GM12875 (cell line): Measurements from ENCODE around the gene ERLIN1.

Experiments
- H3K4me3 ChIP-seq: one replicate; pipeline ENCODE4 v1.5.1; 2011; ENCODE audit warnings: low read depth, low read length, control low read depth
- CTCF ChIP-seq: IDR thresholded peaks from 2 replicates; pipeline ENCODE4 v1.5.1; 2011; ENCODE audit warnings: low read depth, mild to moderate bottlenecking, control low read depth, inconsistent platforms, low read length, moderate library complexity, borderline replicate concordance; ENCODE audit not compliant: insufficient read depth

ERLIN1 gene

DNA sequence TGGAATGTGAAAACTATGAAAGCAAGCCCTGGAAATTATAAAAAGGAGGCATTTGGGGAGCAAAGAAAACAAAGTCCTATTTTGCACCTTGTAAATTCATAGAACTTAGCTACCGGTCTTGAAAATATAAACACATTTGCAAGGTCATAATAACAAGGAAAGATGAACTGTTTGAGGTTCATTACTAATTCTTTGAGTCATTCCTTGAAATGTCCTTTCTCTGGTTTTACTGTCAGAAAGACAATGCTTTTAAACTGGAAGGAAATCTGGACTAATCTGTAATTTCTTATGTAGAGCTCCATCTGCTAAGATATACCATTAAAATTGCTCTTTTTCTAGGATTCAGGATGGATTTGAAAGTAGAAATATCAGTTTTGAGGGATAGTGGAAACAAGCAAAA lies 1.4 kb downstream of the ERLIN1 start:
- TF ChIP-seq CTCF: no peak
- peak overlapping the region; percentile 91 for H3K4me3 ChIP-seq

GRCh38 chr10:100183481-100183880 lies 2.3 kb downstream of the ERLIN1 start:
- no peak overlapping the region for H3K4me3 ChIP-seq
- TF ChIP-seq CTCF: no peak

DNA sequence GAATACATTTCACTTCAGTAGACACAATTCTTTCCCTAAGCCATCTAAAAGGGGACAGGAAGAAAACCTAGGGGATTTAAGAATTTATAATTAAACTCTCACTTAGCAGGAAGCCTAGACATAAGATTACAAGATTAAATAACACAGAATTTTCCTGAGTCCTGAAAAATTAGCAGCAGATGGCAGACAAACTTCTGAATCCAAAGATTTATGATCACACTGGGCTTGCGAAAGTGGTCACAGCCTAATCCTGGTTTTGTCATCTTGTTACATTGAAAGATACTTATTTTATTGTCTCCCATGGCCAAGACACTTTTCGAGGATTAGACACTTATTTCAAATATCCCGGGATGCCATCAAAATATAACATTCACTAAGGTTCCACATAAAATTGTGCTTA lies 2.9 kb downstream of the ERLIN1 start:
- no peak for TF ChIP-seq CTCF
- no peak overlapping the region for H3K4me3 ChIP-seq

- no peak for TF ChIP-seq CTCF
- H3K4me3 ChIP-seq: no peak overlapping the region
These were observed 3.5 kb downstream of the ERLIN1 start for GRCh38 chr10:100182281-100182680.

DNA sequence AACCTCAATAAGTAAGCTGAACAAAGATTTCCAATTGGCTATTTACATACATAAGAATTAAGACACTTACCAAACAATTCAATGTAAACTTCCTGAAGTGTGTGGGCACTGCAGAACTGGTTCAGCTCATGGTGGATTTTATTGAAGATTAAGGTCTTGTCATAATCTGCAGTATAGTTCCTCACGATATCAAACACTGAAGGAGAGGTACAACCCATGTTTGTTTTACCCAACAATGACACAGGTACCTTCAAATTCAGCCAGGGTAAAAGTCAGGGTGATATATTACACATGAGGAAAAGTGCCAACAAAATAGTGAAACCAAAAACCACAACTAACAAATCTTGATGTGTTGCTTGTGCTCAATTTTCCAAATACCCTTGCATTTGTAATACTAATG lies 10.0 kb downstream of the ERLIN1 start:
- no peak for TF ChIP-seq CTCF
- no peak overlapping the region for H3K4me3 ChIP-seq

- no peak for TF ChIP-seq CTCF
- H3K4me3 ChIP-seq: no peak overlapping the region
These were observed 10.8 kb downstream of the ERLIN1 start for GRCh38 chr10:100174699-100175677.

GRCh38 chr10:100173035-100173434 lies 12.8 kb downstream of the ERLIN1 start:
- no peak for TF ChIP-seq CTCF
- H3K4me3 ChIP-seq: no peak overlapping the region
